Tongue (tissue), 2 donors: ENCODE results near the gene PEF1. TPM values are rescaled to one million over a fixed set of nuclear protein-coding genes. Genes with fewer than 3 reads are reported as not detected.

Experiments used
- DNase-seq: peaks from one replicate; pipeline ENCODE4 v3.0.0-alpha.2; 2015
- total RNA-seq: library from RNA; depleted of rRNA; stranded (reverse); fragments of >200 nt; gene quantifications from one replicate; pipeline ENCODE4 v1.2.3, GENCODE V29; 2014

The PEF1 gene
- total RNA-seq, 1 donor from 2014 or later: 52.1 TPM

DNA sequence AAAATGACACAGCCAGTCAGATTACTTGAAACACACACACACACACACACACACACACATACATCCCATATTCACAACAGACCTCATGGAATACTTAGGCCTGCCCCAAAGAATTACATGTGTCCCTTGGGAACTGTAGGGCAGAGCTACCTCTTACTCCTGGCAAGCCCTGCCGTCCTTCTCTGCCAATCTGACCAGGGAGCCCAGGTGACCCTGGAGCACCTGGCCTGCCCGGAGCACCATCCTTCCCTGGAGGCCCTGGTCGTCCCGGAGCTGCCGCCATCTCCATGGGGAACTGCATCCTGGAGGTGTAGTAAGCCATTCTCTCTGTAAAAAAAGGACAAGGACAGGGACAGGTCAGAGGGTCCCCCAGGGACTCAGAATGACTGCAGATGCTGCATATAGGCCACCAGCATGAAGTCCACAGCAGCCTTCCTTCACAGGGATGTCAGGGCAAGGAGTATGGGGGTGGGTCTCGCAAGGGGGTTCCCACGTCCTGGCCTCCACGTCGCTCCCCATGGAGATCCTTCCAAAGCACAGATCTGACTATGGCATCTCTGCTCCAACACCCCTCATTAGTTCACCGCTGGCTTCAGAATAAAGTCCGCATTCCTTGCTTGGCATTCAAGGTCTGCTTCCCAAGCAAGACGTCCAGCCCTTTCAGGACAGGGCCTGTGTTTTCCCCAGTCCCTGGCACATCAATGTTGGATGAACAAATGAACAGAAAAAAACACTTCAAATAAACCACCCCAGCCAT lies 9.2 kb upstream of the PEF1 start:
- DNase-seq: no peak

- DNase-seq: no peak
These were observed 8.3 kb upstream of the PEF1 start for GRCh38 chr1:31652891-31653499.

DNA sequence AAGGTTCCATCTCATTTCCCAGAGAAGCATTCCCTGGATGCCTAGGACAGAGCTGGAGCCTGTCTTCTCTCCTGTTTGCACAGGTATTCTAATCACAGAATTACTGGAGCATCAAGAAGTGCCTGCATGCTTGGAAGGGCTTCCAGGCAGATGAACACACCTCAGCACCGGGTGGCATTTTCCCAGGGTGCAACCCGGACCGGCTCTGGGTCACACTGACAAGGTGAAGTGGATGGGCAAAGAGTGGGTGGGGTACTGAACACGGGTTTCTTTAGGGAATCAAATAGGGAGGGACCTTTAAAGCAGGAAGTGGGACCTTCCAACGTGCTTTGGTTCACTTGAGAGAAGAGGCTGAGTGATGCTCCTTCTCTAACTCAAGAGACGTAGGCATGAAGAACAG lies 7.1 kb upstream of the PEF1 start:
- no peak for DNase-seq

DNA sequence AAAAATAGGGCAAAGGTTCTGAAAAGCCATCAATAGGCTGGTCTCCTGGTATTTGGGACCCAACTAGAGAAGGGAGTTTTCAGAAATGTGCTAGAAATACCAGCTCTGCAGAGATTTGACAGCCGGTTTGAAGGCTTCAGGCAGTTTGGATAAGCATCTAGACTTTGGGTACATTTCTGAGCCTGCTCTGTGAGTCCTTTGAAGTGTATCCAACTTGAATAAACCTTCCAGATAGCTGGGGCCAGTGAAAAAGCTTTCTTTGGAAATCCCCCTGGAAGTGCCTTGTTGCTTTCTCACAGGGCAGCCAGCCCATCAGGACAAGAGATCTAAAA lies 6.4 kb upstream of the PEF1 start:
- DNase-seq: no peak

GRCh38 chr1:31650161-31651088 lies 5.7 kb upstream of the PEF1 start:
- no peak for DNase-seq

- DNase-seq: no peak
These were observed 4.1 kb upstream of the PEF1 start for GRCh38 chr1:31648641-31649357.

GRCh38 chr1:31648190-31648589 lies 3.5 kb upstream of the PEF1 start:
- DNase-seq: no peak

DNA sequence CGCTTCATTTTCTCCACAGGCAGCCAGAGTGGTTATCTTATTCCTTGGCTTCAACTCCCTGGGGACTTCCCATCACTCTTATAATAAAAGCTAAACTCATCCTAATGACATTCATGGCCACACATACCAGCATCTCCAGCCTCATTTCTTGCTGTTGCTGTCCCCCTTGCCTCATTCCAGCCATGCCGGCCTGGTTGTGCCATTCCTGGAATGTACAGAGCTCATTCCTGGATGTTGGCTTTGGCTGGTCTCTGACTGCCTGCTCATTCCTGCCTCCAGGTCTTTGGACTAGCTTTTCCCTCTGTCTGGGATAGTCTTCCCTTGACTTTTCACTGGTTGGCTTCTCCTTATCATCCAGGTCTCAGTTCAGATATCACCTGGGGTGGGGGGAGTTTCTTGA lies 2.4 kb upstream of the PEF1 start:
- DNase-seq: no peak

GRCh38 chr1:31646259-31646960 lies 1.7 kb upstream of the PEF1 start:
- no peak for DNase-seq

GRCh38 chr1:31645274-31645568 lies 545 bp upstream of the PEF1 start:
- no peak for DNase-seq

- no peak for DNase-seq
These were observed 608 bp downstream of the PEF1 start for GRCh38 chr1:31643976-31644559.

DNA sequence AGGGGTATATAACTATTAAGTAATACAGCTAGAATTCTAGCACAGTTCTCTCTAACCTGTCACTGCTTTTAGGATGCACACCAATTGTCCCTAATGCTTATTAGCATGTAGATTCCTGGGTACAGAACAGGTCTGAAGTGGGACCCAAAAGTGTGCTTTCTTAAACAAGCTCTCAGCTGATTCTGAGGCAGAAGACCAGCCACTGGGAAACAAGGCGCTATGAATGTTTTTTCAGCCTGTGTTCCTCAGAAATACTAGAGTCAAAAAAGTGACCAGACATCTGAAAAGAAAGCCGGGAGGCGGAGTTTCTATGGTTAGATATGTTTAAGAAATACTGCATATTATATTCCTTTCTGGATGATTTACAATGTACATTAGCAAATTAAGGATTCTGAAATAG lies 1.8 kb downstream of the PEF1 start:
- DNase-seq: no peak

GRCh38 chr1:31642366-31642765 lies 2.3 kb downstream of the PEF1 start:
- no peak for DNase-seq

DNA sequence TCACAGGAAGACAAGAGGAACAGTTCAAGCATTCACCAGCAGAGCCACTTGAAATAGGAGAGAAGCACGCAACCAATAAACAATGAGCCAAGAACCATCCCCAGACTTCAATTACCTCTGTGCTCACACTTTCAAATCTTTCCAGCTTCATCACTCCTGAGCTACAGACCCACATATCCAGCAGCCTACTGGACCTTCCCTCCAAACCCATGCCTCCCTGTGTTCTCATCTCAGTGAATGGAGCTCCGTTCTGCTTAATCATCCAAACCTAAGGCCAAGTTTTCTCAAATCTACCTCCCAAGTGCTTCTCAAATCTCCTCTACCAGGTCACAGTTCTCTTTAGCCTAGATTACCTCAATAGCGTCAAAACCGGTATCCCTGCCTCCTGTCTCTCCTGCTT lies 3.7 kb downstream of the PEF1 start:
- no peak for DNase-seq

GRCh38 chr1:31640179-31640578 lies 4.5 kb downstream of the PEF1 start:
- no peak for DNase-seq

DNA sequence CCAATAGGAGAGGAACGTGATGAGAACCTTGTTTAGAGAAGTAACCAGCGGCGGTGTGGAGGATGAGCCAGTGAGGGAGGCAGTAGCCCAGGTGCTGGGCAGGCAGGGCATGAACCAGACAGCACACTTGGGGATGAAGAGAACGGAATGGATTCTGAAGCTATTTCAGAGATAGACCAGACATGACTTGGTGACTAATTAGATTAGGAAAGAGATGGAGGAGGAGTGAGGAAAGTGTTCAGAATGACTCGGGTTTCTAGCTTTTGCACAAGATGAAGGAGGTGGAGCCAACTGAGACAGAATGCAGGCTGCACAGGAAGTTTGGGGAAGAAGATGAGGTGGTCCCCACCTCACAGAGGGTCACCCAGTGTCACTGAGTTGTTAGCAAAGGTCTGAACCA lies 5.1 kb downstream of the PEF1 start:
- DNase-seq: no peak

GRCh38 chr1:31637915-31638673 lies 6.6 kb downstream of the PEF1 start:
- DNase-seq: peak; percentile 33

DNA sequence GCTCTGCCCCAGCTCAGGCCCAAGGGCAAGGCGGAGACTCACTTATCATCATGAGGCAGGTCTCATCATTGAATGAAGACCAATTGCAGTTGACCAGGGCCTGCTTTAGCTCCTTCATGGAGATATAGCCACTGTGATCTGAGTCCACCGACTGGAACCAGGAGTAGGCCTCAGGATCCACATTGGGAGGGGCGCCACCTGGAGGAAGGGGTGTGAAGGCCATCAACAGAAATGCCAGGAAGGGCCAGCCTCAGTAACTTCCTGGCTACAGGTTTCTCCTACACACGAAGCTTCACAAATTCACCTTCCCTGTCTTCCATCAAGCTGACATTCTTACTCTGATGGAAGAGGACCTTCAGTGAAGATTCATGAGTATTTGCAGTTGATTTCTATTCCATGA lies 11.6 kb downstream of the PEF1 start:
- no peak for DNase-seq

DNA sequence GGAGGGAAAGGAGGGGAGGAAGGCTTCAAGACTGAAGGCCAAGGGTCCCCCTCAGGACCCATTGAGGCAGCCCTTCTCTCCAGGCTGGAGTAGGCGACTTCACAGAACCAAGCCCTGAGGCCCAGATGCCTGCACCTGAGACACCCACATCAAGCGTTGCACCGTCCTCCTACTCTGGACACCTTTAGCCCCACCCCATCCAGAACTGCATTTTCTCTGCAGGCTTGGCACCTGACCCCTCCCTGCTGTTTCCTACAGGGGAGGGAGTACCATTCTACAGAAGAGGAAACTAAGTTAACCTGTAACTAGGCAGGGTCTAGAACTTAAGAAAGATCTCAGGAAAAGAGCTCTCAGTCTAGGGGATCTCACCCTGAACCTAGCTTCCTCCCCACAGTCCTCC lies 12.0 kb downstream of the PEF1 start:
- DNase-seq: no peak

- DNase-seq: no peak
These were observed 15.6 kb downstream of the PEF1 start for GRCh38 chr1:31628931-31629556.
